ENCODE measurements around the gene FBXO27.

DNA sequence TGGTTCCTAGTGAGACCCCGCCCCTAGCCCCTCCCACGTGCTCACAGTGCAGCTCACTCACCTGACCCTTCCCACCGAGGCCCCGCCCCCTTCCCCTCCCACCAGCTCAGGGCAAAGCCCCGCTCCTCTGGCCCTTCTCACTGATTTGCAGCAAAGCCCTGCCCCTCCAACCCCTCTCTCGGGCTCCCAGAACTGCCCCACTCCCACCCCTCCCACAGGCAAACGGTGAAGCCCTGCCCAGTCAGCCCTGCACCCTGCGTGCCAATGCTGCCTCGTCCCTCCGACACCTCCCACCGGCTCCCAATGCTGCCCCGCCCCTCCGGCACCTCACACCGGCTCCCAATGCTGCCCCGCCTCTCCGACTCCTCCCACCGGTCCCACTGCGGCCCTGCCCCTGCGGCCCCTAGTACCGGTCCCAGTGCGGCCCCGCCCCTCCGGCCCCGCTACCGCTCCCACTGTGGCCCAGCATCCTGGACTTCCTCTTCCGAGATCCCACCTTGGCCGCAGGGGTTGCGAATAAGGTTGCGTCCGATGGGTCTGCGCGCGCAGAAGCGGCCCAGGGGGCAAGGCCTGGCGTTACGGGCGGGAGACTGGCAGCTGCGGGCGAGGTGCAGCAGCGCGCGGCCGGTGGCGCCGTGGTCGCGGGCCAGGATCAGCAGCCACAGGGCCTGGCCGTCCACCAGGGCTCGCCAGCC, 834 bp downstream of the FBXO27 start:
- TF ChIP-seq, protein P1, sequence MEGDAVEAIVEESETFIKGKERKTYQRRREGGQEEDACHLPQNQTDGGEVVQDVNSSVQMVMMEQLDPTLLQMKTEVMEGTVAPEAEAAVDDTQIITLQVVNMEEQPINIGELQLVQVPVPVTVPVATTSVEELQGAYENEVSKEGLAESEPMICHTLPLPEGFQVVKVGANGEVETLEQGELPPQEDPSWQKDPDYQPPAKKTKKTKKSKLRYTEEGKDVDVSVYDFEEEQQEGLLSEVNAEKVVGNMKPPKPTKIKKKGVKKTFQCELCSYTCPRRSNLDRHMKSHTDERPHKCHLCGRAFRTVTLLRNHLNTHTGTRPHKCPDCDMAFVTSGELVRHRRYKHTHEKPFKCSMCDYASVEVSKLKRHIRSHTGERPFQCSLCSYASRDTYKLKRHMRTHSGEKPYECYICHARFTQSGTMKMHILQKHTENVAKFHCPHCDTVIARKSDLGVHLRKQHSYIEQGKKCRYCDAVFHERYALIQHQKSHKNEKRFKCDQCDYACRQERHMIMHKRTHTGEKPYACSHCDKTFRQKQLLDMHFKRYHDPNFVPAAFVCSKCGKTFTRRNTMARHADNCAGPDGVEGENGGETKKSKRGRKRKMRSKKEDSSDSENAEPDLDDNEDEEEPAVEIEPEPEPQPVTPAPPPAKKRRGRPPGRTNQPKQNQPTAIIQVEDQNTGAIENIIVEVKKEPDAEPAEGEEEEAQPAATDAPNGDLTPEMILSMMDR (IDR thresholded peaks at IDR 0.05; ENCODE audit: poor library complexity, severe bottlenecking) = no peak
- no peak for TF ChIP-seq TAF1 (IDR thresholded peaks at IDR 0.05; ENCODE audit: low read depth)

Data from neural cell (in vitro differentiated cells).